OCI-M2 (cell line): Measurements from ENCODE around the gene KLF15.
"Not testable (repeated sequence)": the region's sequence is repeated elsewhere in the genome, so short reads cannot be mapped to it uniquely, and the experiment has no call there.

Source experiments
- DNase-seq: peaks from one replicate; lab custom pipeline; 2025; ENCODE audit not compliant: unreplicated experiment; lab: John Stamatoyannopoulos, UW

The KLF15 gene

DNA sequence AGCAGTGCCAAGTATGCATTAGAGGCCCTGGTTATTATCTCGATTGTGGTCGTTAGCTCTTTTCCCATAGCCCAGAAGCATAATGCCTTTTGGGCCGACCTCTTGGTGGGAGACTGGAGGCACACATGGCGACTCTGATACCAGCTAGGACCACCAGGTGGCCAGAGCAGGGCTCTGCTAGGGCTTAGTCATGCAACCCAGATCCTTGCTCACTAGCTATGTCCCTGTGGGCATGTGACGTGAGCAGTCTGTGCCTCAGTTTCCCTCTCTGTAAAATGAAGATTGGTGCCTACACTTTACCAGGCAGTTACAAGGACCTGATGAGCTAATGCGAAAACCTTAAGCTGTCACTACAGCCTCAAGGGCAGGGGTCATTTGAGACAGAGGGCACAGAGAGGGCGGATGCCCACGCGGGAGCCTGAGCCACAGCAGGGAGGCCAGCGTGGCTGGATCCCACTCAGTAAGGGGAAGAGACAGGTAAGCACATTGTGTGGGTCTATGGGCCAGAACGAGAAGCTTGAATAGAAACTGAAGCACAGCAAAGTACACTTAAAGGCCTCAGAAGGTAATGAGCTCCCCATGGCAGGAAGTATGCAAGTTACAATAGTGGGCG is 8.8 kb downstream of the KLF15 start:
- no peak for DNase-seq

DNA sequence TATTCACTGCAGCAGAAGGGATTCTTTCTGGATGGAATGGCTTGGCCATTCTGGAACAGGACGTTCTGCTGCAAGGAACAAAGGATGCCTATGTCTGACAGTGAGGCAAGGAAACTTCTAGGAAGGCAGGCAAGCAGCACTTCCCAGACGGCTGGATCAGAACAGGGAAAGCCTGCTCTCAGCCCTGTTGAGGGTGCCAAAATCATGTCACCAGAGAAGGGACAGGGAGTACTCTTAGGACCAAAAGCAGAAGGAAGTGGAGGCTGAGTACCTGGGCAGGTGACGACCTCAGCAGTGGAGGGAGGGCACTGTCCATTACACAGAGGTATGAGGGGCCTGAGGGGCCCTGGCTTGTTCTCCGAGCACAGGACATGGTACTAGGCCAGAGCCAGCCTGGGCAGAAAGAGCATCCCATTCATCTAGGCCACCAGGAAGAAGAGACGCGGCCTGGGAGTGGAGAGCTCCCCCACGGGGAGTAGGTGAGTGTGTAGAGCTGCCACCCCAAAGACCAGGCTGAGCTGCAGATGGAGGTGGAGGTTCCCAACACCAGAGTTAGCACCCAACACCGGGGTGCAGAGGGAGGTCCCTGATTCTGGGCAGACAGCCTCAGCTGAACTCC is 9.6 kb downstream of the KLF15 start:
- DNase-seq: no peak

DNA sequence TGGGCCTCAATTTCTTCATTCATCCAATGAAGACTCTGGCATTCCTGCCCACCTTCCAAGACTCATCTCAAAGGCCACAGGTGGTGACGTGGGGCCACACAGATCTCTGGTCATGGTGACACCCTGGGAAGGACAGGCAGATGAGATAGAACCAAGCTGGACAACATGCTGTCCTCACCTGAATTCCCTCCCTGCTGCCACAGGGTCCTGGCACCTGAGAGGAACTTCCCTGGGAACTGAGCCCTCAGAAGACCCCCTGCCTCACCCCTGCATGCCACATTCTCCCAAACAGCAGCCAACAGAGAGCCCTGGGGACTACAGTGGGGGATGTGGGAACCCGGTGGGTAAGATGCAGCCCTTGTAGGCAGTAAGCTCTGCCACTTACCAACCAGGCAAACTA is 10.7 kb downstream of the KLF15 start:
- no peak for DNase-seq

GRCh38 chr3:126345641-126346460 is 11.4 kb downstream of the KLF15 start:
- DNase-seq: no peak

- no peak for DNase-seq
Observed at GRCh38 chr3:126345231-126345630, 12.0 kb downstream of the KLF15 start.

- DNase-seq: no peak
Observed at GRCh38 chr3:126344380-126345041, 12.7 kb downstream of the KLF15 start.

- no peak for DNase-seq
Observed at GRCh38 chr3:126343649-126344035, 13.6 kb downstream of the KLF15 start.

DNA sequence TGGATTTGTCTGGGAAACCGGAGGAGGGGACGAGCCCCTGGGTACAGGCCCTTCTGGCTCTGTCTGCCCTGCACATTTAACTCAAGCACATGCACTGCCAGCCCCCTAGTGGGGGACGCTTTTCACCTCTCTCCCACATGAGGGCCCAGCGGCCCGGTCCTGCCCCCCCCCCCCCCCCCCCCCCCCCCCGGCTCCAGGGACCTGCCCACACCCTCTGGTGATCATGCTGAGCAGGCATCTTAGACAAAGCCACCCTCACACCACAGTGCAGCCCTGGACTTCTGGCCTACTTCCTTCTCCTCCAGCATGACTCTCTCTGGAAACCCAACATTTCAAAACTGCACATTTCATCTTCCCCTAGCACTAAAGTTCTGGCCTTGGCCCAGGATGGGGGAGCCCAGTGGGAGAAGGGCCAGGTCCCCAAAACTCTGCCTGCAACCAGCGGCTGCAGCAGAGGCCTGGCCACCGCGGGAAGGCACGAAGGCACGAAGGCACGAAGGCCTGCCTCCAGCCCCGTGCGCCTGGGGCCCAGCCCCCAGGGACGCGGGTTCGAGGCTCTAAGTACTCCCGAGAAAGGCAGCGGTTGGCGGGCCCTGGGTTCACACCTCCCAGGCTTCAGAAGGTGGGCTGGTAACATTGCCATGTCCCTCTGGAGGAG is 14.1 kb downstream of the KLF15 start:
- DNase-seq: no peak

DNA sequence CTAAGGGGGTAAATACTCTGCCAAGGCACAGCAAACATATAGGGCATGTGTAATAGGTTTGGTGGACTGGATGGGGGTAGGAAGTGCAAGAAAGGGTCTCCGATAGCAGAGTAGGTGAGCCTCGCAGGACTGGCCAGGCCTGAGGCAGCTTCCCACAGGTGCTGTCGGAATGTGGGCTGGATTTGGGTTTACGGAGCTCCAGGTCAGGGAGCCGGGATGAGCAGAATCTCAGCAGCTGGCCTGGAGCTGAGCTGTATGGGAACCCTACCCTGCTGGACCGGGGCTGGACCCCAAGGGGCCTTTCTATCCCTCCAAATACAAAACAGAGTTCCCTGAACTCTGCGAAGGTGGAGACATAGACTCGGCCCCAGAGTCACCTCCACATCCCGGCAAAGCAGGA is 15.0 kb downstream of the KLF15 start:
- no peak for DNase-seq

GRCh38 chr3:126341755-126342150 is 15.5 kb downstream of the KLF15 start:
- no peak for DNase-seq

GRCh38 chr3:126340943-126341754 is 16.1 kb downstream of the KLF15 start:
- no peak for DNase-seq

- DNase-seq: no peak
Observed at GRCh38 chr3:126340596-126340942, 16.6 kb downstream of the KLF15 start.

GRCh38 chr3:126340081-126340511 is 17.1 kb downstream of the KLF15 start:
- DNase-seq: no peak

GRCh38 chr3:126339466-126339865 is 17.7 kb downstream of the KLF15 start:
- no peak for DNase-seq

DNA sequence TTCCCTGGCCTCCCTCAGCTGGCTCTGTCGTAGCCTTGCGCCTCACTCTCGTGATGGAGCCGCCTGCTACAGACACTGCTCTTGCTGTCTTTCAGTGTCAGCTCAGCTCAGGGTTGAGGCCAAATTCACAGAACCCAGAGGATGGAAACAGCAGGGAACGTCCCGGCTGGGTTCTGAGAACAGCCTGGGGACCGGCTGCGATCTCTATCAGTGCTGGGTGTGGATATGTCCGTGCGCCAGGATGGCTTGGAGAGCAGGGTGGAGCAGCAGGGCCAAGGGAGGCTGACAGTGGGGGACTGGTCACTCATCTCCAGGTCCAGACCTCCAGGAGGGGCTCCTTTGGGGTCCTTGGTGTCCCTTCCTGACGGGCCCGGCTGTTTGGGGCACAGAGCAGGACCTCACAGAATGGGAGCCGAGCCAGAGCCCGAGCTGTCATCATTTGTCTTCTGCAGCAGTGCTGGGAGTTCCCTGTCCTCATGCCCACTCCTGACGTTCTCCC is 18.4 kb downstream of the KLF15 start:
- DNase-seq: no peak

- no peak for DNase-seq
Observed at GRCh38 chr3:126337980-126338651, 19.1 kb downstream of the KLF15 start.

DNA sequence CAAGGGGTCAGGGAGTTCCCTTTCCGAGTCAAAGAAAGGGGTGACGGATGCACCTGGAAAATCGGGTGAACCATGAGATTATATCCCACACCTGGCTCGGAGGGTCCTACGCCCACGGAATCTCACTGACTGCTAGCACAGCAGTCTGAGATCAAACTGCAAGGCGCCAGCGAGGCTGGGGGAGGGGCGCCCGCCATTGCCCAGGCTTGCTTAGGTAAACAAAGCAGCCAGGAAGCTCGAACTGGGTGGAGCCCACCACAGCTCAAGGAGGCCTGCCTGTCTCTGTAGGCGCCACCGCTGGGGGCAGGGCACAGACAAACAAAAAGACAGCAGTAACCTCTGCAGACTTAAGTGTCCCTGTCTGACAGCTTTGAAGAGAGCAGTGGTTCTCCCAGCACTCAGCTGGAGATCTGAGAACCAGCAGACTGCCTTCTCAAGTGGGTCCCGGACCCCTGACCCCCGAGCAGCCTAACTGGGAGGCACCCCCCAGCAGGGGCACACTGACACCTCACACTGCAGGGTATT is 25.3 kb downstream of the KLF15 start:
- not testable (repeated sequence) for DNase-seq

DNA sequence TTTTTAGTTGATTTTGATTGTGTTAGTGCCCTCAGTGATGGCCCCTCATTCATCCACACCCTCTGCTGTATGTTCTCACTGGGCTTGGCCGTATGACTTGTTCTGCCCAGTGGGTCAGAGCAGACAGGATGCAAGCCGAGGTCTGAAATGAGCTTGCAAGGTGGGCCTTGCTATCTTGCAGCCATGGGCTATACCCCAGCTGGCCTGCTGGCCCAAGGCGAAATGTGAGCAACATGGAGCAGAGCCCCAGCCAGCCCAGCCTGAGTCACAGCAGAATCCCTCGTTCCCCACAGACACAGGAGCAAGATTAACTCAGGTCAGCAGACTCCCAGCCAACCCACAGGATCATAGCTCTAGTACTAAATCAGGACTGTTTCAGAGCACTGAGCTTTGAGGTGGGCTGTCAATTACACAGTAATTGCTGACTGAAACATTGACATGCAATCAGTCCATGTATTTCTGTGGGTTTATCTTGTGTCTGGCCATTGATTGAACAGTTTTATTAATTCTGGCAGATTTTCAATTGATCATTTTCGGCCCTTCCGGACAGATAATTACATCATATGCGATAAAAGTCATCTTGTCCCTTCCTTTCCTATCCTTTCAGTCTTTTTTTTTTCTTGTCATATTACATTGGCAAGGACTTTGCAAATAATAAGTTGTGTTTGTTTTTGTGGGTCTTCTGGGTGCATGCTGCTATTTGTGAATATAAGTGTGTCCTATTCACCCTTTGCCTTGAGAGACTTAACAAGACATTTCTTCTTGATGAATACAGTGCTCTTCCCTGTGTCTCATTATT is 27.1 kb downstream of the KLF15 start:
- DNase-seq: no peak

DNA sequence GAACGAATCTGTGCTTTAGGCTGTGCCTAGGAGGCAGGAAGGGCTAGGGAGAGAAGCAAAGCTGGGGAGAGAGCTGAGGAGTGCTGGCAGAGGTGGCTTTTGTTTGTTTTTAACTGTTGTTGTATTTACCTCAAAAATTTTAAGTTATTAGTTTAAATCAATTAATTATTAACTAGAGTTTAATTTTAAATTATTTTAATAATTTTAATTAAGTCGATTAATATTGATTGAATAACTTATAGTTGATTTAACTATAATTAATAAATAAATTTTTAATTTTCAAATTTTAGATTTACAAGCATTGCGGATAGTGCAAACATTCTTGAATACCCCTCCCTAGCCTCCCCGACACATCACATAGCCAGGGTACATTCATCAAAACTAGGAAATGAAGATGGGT is 30.6 kb downstream of the KLF15 start:
- DNase-seq: no peak
